Measurements from ENCODE around the gene UBXN11. TPM values are rescaled to one million over a fixed set of nuclear protein-coding genes. Genes with fewer than 3 reads are reported as not detected.
A peak's percentile ranks its signal among the peaks of the same experiment; 100 is the strongest.

The UBXN11 gene
- total RNA-seq, 1 donor from 2014 or later = 12.8 TPM

- Mint-ChIP-seq H3K27ac (ENCODE audit: unreplicated experiment) (no peak overlapping the region), H3K4me3 (ENCODE audit: unreplicated experiment) (no peak overlapping the region), H3K9me3 (ENCODE audit: unreplicated experiment) (no peaks in the 10 kb centered on the region), H3K4me1 (ENCODE audit: low read depth, unreplicated experiment) (peaks cover 7% of the 10 kb centered on the region), H3K27me3 (ENCODE audit: low read depth, unreplicated experiment) (peaks cover 3% of the 10 kb centered on the region), H3K36me3 (ENCODE audit: low read depth, unreplicated experiment) (peaks cover 3% of the 10 kb centered on the region)
- Histone ChIP-seq H2AFZ (ENCODE audit: low read depth, low read length) (no peak overlapping the region), H3K4me2 (ENCODE audit: low read length) (no peak overlapping the region), H3K9me3 (ENCODE audit: insufficient read depth, low read depth, low read length) (no peaks in the 10 kb centered on the region), H3K27ac (ENCODE audit: low read depth, low read length) (no peak overlapping the region), H3K9ac (ENCODE audit: low read length) (peak overlapping the region; percentile 63), H3K4me3 (ENCODE audit: insufficient read depth, low read depth, low read length) (no peak overlapping the region), H3K79me2 (ENCODE audit: insufficient read depth, low read length) (no peaks in the 10 kb centered on the region), H3K4me1 (ENCODE audit: insufficient read depth, low read length) (peaks cover 5% of the 10 kb centered on the region), H4K20me1 (ENCODE audit: insufficient read depth, low read length) (no peaks in the 10 kb centered on the region), H3K27me3 (ENCODE audit: insufficient read depth, low read length) (no peaks in the 10 kb centered on the region), H3K36me3 (ENCODE audit: insufficient read depth, low read length) (no peaks in the 10 kb centered on the region)
- FAIRE-seq (no peak), DNase-seq (ENCODE audit: low read depth) (no peak)
- TF ChIP-seq EZH2 (IDR thresholded peaks at IDR 0.05; ENCODE audit: insufficient read depth, low read length) = no peak
- no peak for TF ChIP-seq CTCF (IDR thresholded peaks at IDR 0.05; ENCODE audit: insufficient read depth, low read depth, low read length)
These were observed 15.6 kb upstream of the UBXN11 start for GRCh38 chr1:26322042-26322331.

- FAIRE-seq = no peak
- no peak overlapping the region for H3K4me3 ChIP-seq (ENCODE audit: insufficient read depth, low read depth, low read length)
These were observed 15.0 kb upstream of the UBXN11 start for GRCh38 chr1:26321315-26322041.

More at GRCh38 chr1:26321315-26322041, 15.0 kb upstream of the UBXN11 start:
- H3K4me3 Mint-ChIP-seq (ENCODE audit: unreplicated experiment) = no peak overlapping the region
- Histone ChIP-seq H3K9me3 (ENCODE audit: insufficient read depth, low read depth, low read length) (no peaks in the 10 kb centered on the region), H2AFZ (ENCODE audit: low read depth, low read length) (peak overlapping the region; percentile 87), H4K20me1 (ENCODE audit: insufficient read depth, low read length) (no peaks in the 10 kb centered on the region), H3K79me2 (ENCODE audit: insufficient read depth, low read length) (no peaks in the 10 kb centered on the region), H3K9ac (ENCODE audit: low read length) (peak overlapping the region; percentile 63), H3K4me1 (ENCODE audit: insufficient read depth, low read length) (peaks cover 5% of the 10 kb centered on the region), H3K27ac (ENCODE audit: low read depth, low read length) (no peak overlapping the region), H3K36me3 (ENCODE audit: insufficient read depth, low read length) (no peaks in the 10 kb centered on the region), H3K4me2 (ENCODE audit: low read length) (peak overlapping the region; percentile 47), H3K27me3 (ENCODE audit: insufficient read depth, low read length) (no peaks in the 10 kb centered on the region)
- peak; percentile 81 for TF ChIP-seq CTCF (IDR thresholded peaks at IDR 0.05; ENCODE audit: insufficient read depth, low read depth, low read length)
- no peak for TF ChIP-seq EZH2 (IDR thresholded peaks at IDR 0.05; ENCODE audit: insufficient read depth, low read length)
- peak overlapping the region; percentile 68 for H3K27ac Mint-ChIP-seq (ENCODE audit: unreplicated experiment)
- peak; percentile 52 for DNase-seq (ENCODE audit: low read depth)
- H3K9me3 Mint-ChIP-seq (ENCODE audit: unreplicated experiment) = no peaks in the 10 kb centered on the region
- peaks cover 3% of the 10 kb centered on the region for H3K36me3 Mint-ChIP-seq (ENCODE audit: low read depth, unreplicated experiment)
- peaks cover 7% of the 10 kb centered on the region for H3K4me1 Mint-ChIP-seq (ENCODE audit: low read depth, unreplicated experiment)
- H3K27me3 Mint-ChIP-seq (ENCODE audit: low read depth, unreplicated experiment) = peaks cover 3% of the 10 kb centered on the region

All from astrocyte (in vitro differentiated cells and primary cell).